Keratinocyte (primary cell): Measurements from ENCODE around the gene ARHGAP10. TPM values are rescaled to one million over a fixed set of nuclear protein-coding genes. Genes with fewer than 3 reads are reported as not detected.

Experiments
- DNase-seq: peaks from one replicate; pipeline ENCODE4 v3.0.0-alpha.2; 2011; ENCODE audit warnings: low read depth, missing footprints, low spot score
- FAIRE-seq: peaks from 2 replicates; lab custom pipeline; 2011; peaks lifted over from hg19 to GRCh38; lab: Jason Lieb, UNC
- H2AFZ ChIP-seq: 2 replicates; pipeline ENCODE4 v1.6.0; 2012; ENCODE audit warnings: low read length, control low read depth, inconsistent platforms; ENCODE audit not compliant: control insufficient read depth
- H3K27ac ChIP-seq: 2 replicates; pipeline ENCODE4 v1.5.1; 2011; ENCODE audit warnings: low read length; ENCODE audit not compliant: control insufficient read depth, insufficient read depth
- H3K27me3 ChIP-seq: 3 replicates; pipeline ENCODE4 v1.6.0; 2011; ENCODE audit warnings: low read length; ENCODE audit not compliant: control insufficient read depth, insufficient read depth; ENCODE audit errors: extremely low read depth
- H3K36me3 ChIP-seq, 2 experiments: 2 replicates in 1 of 2; 3 replicates in 1 of 2; pipeline ENCODE4 v1.5.1; 2011; ENCODE audit warnings: low read length in 2 of 2, mild to moderate bottlenecking in 1 of 2; ENCODE audit not compliant: control insufficient read depth in 2 of 2, insufficient read depth in 2 of 2; ENCODE audit errors: extremely low read depth in 1 of 2
- H3K4me1 ChIP-seq: 3 replicates; pipeline ENCODE4 v1.5.1; 2011; ENCODE audit warnings: low read length; ENCODE audit not compliant: control insufficient read depth, insufficient read depth; ENCODE audit errors: extremely low read depth
- H3K4me2 ChIP-seq: 3 replicates; pipeline ENCODE4 v1.6.0; 2011; ENCODE audit warnings: low read depth, low read length; ENCODE audit not compliant: control insufficient read depth, insufficient read depth; ENCODE audit errors: extremely low read depth
- H3K4me3 ChIP-seq, 3 experiments: fragments of 200-600 bp in 1 of 3; sonication (generic) in 1 of 3; 2 replicates in 2 of 3; 3 replicates in 1 of 3; pipeline ENCODE4 v1.5.1; 2011 to 2016; ENCODE audit warnings: low read length in 3 of 3, mild to moderate bottlenecking in 3 of 3, control low read depth in 2 of 3, inconsistent platforms in 1 of 3, low read depth in 1 of 3, mixed read lengths in 1 of 3, mixed run types in 1 of 3, moderate library complexity in 1 of 3; ENCODE audit not compliant: control insufficient read depth in 2 of 3, insufficient read depth in 2 of 3; ENCODE audit errors: extremely low read depth in 1 of 3
- H3K79me2 ChIP-seq: 2 replicates; pipeline ENCODE4 v1.6.0; 2012; ENCODE audit warnings: low read length; ENCODE audit not compliant: control insufficient read depth, insufficient read depth
- H3K9ac ChIP-seq: 3 replicates; pipeline ENCODE4 v1.6.0; 2011; ENCODE audit warnings: low read length; ENCODE audit not compliant: control insufficient read depth, insufficient read depth; ENCODE audit errors: extremely low read depth
- H3K9me1 ChIP-seq: 3 replicates; pipeline ENCODE4 v1.6.0; 2011; ENCODE audit warnings: low read length; ENCODE audit not compliant: control insufficient read depth, insufficient read depth; ENCODE audit errors: extremely low read depth
- H3K9me3 ChIP-seq: 2 replicates; pipeline ENCODE4 v1.5.1; 2012; ENCODE audit warnings: low read depth, low read length; ENCODE audit not compliant: control insufficient read depth
- H4K20me1 ChIP-seq: 3 replicates; pipeline ENCODE4 v1.6.0; 2011; ENCODE audit warnings: low read length; ENCODE audit not compliant: control insufficient read depth, insufficient read depth; ENCODE audit errors: extremely low read depth
- EZH2 ChIP-seq: IDR thresholded peaks from one replicate; pipeline ENCODE4 v1.6.1; 2012; ENCODE audit warnings: inconsistent platforms, mild to moderate bottlenecking, low read length, moderate library complexity
- dilution Hi-C: fragments of 300-500 bp; cut with MboI; formaldehyde crosslinking; loops from one replicate; pipeline ENCODE4 v1.7.0; 2020; ENCODE audit warnings: low sequenced_read_pairs; ENCODE audit not compliant: extremely low pct_ligation_motif_present
- polyA plus RNA-seq, 5 experiments: library from polyadenylated mRNA; depleted of rRNA in 3 of 5; stranded (reverse) in 3 of 5; stranded (forward) in 1 of 5; unstranded in 1 of 5; fragments of >200 nt; gene quantifications; 1 replicate in 1 of 5; 2 replicates in 3 of 5; 3 replicates in 1 of 5; pipeline versions ENCODE4 v1.2.1 to v1.2.3, GENCODE V29; 2011 to 2012; ENCODE audit warnings: missing spikeins in 2 of 5, low read depth in 1 of 5, low replicate concordance in 1 of 5
- TF ChIP-seq, protein P1 (sequence below), 3 experiments: IDR thresholded peaks in 1 of 3; conservative IDR thresholded peaks in 1 of 3; optimal IDR thresholded peaks in 1 of 3; 2 replicates in 2 of 3; 3 replicates in 1 of 3; pipeline versions ENCODE3 to v1.5.1; 2011; ENCODE audit warnings: low read length in 3 of 3, mild to moderate bottlenecking in 3 of 3, moderate library complexity in 2 of 3, control low read depth in 1 of 3, inconsistent platforms in 1 of 3; ENCODE audit not compliant: insufficient read depth in 2 of 3; ENCODE audit errors: extremely low read depth in 1 of 3

The ARHGAP10 gene
- polyA plus RNA-seq, 1 donor (not counting 4 experiments of a cell fraction or from before 2014, with no cell fraction given): 18.7 TPM

DNA sequence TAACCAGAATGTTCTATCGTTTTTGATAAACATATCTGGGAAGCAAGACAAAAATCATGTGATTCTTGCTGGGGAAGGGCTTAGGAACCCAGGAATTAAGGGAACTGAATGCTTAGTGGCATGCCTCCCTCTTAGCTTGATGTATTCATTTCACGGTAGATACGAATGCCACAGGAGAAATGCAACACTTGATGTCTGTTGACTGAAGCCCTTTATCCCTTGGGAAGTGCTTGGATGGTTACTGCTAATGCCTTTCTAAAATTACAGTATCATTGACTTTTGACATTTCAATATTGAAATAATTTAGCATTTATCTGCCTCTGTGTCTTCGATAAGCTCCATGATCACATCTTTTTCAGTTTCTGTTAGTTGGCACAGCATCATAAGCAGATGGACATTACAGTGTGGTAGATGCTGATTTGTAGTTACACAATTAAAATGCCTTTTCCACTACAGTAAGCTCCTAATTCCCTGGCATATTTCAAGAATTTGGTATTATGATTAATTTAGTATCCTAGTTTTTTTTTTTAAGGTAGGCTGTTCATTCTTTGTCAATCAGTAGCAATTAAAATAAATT lies 226.7 kb downstream of the ARHGAP10 start:
- dilution Hi-C loops: no loop called here
- Histone ChIP-seq H3K9me3 (no peaks in the 10 kb centered on the region), H3K4me2 (no peak overlapping the region), H3K4me3 (no peak overlapping the region), H3K4me1 (peaks cover 11% of the 10 kb centered on the region), H4K20me1 (no peaks in the 10 kb centered on the region), H3K27ac (no peak overlapping the region), H3K36me3 (peaks cover 0 to 3% of the 10 kb centered on the region in 2 experiments), H3K27me3 (no peaks in the 10 kb centered on the region), H3K9me1 (no peaks in the 10 kb centered on the region), H2AFZ (no peak overlapping the region), H3K9ac (no peak overlapping the region), H3K79me2 (no peaks in the 10 kb centered on the region)
- no peak for TF ChIP-seq EZH2
- TF ChIP-seq, protein P1, sequence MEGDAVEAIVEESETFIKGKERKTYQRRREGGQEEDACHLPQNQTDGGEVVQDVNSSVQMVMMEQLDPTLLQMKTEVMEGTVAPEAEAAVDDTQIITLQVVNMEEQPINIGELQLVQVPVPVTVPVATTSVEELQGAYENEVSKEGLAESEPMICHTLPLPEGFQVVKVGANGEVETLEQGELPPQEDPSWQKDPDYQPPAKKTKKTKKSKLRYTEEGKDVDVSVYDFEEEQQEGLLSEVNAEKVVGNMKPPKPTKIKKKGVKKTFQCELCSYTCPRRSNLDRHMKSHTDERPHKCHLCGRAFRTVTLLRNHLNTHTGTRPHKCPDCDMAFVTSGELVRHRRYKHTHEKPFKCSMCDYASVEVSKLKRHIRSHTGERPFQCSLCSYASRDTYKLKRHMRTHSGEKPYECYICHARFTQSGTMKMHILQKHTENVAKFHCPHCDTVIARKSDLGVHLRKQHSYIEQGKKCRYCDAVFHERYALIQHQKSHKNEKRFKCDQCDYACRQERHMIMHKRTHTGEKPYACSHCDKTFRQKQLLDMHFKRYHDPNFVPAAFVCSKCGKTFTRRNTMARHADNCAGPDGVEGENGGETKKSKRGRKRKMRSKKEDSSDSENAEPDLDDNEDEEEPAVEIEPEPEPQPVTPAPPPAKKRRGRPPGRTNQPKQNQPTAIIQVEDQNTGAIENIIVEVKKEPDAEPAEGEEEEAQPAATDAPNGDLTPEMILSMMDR (optimal IDR thresholded peaks at IDR 0.05 in 1 of 3, IDR thresholded peaks at IDR 0.05 in 1 of 3, conservative IDR thresholded peaks at IDR 0.05 in 1 of 3; ENCODE audit: extremely low read depth in 1 of 3, insufficient read depth in 2 of 3, low read length in 3 of 3): no peak
- DNase-seq (no peak), FAIRE-seq (no peak)

DNA sequence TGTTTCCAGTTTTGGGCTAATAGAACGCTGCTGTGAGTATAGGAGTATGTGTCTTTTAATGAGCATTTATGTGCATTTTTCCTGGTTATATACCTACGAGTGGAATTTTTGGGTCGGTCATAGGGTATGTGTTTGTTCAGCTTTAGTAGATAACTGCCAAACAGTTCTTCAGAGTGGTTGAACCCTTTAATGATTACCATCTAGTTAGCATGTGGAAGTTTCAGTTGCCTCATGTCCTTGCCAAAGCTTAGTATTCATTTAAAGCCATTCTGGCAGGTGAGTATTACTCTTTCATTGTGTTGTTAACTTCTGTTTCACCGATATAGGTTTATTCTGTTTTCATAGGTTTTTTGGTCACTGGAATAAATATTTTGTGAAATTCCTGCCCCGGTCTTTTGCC lies 229.1 kb downstream of the ARHGAP10 start:
- H3K27ac ChIP-seq: no peak overlapping the region
- dilution Hi-C loops: no loop called here
- peaks cover 9% of the 10 kb centered on the region for H3K4me1 ChIP-seq
- no peak overlapping the region for H3K4me2 ChIP-seq
- H4K20me1 ChIP-seq: no peaks in the 10 kb centered on the region
- peaks cover 3 to 4% of the 10 kb centered on the region in 2 experiments for H3K36me3 ChIP-seq
- no peaks in the 10 kb centered on the region for H3K9me1 ChIP-seq
- H3K79me2 ChIP-seq: no peaks in the 10 kb centered on the region
- H3K9me3 ChIP-seq: no peaks in the 10 kb centered on the region
- H3K27me3 ChIP-seq: no peaks in the 10 kb centered on the region
- DNase-seq (no peak), FAIRE-seq (peak; percentile 48)
- TF ChIP-seq, protein P1 (optimal IDR thresholded peaks at IDR 0.05 in 1 of 3, IDR thresholded peaks at IDR 0.05 in 1 of 3, conservative IDR thresholded peaks at IDR 0.05 in 1 of 3; ENCODE audit: extremely low read depth in 1 of 3, insufficient read depth in 2 of 3, low read length in 3 of 3): no peak
- TF ChIP-seq EZH2: no peak
- no peak overlapping the region for H3K4me3 ChIP-seq
- no peak overlapping the region for H2AFZ ChIP-seq
- no peak overlapping the region for H3K9ac ChIP-seq
